NCI-H1930 (cell line): Measurements from ENCODE around the gene L3MBTL2.

Source experiments
- DNase-seq, 2 experiments: peaks; one replicate each; lab custom pipeline; 2025; lab: John Stamatoyannopoulos, UW

The L3MBTL2 gene

DNA sequence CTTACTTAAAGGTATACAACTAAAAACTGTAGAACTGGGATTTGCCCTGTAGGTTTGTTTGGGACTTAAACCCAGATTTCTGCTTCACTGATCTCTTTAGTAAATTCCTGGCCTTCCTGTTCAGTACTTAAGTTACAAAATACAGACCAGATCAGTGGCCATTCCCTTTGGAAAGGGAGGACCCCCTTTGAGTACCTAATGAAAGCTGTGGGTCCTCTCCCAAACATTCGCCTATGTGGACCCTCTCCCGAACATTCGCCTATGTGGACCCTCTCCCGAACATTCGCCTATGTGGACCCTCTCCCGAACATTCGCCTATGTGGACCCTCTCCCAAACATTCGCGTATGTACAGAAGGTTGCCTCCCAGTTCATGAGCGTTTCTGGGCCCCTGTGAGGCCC lies 10.3 kb downstream of the L3MBTL2 start:
- DNase-seq: no peak

DNA sequence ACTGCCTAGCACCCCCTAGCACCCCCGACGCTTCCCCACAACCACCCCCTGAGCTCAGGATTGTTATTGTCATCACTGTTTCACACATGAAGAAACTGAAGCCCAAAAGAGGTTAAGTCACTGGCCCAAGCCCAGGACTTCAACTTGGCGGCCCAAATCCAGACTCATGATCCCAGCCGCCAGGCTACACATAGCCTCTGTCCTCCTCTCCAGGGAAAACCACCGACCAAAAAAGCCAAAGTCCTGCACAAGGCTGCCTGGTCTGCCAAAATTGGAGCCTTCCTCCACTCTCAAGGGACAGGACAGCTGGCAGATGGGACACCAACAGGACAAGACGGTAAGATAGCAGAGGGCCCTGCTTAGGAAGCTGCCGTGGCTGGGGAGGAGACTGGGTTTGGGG lies 10.8 kb downstream of the L3MBTL2 start:
- no peak for DNase-seq

DNA sequence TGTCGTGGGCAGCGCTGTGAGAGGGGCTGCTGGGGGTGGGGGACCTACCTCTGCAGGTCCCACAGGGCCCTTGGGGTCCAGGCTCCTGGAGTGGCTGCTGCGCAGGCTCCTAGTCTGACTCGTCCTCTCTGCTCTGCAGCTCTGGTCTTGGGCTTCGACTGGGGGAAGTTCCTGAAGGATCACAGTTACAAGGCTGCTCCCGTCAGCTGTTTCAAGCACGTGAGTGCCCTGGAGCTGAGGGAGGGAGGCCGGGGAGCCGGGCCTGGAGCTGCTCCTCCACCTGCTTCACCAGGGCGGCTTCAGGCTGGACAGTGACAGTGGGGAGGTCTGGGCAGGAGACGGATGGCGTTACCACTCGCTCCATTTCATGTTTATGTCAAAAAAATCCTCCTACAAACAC lies 11.9 kb downstream of the L3MBTL2 start:
- DNase-seq: no peak

GRCh38 chr22:41217553-41218157 lies 12.5 kb downstream of the L3MBTL2 start:
- DNase-seq: no peak

DNA sequence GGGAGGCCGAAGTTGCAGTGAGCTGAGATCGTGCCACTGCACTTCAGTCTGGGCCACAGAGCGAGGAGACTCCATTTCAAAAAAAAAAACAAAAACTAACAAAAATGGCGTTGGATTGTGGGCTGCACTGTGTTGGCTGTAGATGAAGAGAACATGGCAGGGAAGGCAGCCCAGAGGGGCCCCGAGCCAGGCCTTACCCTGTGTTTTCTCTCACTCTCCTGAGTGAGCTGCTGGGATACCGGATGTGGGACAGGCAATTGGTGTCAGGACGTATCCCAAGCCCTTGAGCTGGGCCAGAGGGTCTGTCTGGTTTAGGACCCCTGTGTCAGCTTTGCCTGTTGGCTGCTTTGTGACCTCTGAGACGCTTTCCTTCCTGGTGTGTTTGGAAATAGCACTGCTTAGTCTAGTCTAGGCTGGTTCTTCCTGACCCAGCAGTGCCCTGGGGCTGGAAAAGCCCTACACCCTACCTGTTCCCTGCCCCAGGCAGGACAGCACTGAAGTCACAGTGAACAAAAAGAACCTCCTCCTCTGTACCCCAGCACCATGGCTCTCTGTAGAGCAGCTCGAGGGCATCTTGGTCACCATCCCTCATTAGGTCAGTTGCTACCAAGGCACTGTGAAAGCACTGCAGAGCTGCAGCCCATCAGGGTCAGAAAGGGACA lies 17.9 kb downstream of the L3MBTL2 start:
- DNase-seq: no peak

DNA sequence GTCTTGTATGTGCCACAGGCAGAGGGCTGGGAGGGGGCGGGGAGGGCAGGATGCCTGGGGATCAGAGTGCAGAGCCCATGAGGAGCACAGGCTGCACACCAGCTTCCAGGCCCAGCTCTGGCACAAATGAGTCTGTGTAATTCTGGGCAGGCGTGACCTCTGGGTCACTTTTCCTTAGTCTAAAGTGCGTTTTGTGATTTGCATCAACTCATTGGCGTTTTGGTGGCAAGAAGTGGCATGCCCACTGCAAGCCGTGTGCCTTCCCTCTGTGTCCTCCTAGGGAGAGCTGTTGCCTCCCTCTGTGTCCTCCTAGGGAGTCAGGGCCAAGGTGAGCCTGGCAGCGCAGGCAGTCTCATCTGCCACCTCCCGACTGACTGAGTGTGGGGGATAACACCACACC lies 18.4 kb downstream of the L3MBTL2 start:
- DNase-seq: no peak

DNA sequence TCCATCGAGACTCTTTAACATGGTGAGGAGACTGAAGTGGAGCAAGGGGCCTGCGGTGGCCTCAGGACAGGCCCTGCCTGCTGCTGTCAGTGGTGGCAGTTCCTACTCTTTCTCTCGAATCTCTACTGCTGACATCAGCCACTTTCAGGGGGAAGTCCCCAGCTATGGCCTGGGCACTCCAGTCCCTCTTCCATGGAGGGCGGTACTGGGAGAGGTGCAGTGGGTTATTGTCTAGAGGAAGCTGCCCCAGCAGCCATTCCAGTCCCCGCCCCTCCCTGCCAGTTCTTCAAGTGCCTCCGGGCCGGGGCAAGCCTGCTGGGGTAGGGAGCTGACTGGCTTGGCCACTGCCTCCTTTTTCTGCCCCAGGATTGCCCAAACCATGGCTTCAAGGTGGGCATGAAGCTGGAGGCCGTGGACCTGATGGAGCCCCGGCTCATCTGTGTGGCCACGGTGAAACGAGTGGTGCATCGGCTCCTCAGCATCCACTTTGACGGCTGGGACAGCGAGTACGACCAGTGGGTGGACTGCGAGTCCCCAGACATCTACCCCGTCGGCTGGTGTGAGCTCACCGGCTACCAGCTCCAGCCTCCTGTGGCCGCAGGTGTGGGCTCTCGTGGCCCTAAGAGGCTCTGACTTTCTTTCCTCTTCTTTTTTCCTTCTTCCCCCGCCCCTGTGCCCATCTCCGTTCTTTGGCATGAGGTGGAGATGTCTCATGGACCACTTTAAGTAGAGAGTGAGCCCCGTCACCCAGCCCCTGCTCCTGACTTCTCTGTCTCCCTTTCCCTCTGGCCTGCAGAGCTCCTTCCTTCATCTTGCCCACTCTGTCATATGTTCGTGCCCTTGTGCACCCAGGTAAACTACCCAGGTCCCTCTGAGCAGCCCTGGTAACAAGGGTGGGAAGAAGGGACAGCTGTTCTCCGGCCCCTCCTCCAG lies 21.9 kb downstream of the L3MBTL2 start:
- no peak for DNase-seq

DNA sequence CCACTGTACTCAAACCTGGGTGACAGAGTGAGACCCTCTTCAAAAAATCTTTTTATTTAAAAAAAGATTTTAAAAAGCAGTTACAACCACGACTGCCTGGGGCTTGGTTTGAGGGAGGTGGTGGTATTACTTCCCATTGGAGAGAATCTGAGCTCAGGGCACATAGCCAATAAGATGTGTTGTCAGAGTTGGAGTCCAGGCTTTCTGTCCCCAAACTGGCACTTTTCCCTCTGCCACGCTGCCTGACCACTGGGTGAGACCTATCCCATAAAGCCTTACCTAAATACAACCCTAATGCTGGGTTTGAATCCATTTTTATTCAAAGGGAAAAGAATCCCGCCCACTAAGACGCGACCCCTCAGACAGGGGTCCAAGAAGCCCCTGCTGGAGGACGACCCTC lies 24.1 kb downstream of the L3MBTL2 start:
- DNase-seq: no peak

GRCh38 chr22:41229730-41230400 lies 24.8 kb downstream of the L3MBTL2 start:
- no peak for DNase-seq

DNA sequence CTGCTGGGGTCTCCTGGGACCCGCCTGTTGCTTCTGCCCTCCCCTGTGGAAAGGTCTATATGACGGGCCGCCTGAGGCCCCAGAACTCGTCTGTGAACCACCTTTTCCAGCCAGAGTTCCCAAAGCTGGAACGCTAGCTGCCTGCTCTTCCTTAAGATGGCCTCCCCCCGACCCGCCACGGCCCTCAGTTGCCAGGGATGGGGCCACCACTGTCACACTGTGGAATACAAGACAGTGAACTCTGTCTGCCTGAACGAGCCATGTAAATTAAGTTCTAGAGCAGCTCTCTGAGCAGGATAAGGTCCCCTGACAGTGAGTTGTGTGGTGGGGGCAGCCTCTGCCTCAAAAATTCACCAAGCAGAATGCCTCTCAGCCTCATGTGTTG lies 25.3 kb downstream of the L3MBTL2 start:
- DNase-seq: no peak

- DNase-seq: no peak
Measured at GRCh38 chr22:41231369-41231768, 26.3 kb downstream of the L3MBTL2 start.

GRCh38 chr22:41234815-41235695 lies 29.9 kb downstream of the L3MBTL2 start:
- DNase-seq: no peak

DNA sequence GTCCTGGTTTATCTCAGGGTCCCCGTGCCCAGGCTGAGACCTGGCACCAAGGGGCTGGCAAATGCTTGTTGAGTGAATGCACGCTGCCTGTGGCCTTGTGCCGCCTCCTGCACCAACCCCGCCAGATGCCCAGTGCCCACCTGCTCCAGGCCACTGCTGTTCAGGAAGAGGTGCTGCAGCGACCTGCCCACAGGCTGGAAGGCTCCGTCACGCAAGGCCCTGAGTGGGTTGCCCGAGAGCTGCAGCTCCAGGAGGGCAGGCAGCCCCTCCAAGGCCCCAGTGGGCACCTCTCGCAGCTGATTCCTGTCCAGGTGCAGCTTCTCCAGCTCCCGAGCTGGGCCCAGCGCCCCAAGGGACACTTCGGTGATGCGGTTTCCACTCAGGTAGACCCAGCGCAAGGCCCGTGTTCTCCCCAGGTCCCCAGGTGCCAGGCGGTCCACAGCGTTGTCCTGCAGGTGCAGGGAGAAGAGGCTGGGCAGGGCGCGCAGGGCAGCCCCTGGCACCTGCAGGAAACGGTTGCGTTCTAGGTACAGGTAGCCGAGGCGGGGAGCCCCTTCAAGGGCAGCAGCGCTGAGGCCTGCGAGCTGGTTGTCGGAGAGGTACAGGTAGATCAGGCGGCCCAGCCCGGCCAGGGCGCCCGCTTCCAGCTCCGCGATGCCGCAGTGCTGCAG lies 32.1 kb downstream of the L3MBTL2 start:
- no peak for DNase-seq

- DNase-seq: peak; percentile 37 to 62
Measured at GRCh38 chr22:41237707-41238569, 32.8 kb downstream of the L3MBTL2 start.

- DNase-seq: no peak
Measured at GRCh38 chr22:41238570-41239442, 33.7 kb downstream of the L3MBTL2 start.

DNA sequence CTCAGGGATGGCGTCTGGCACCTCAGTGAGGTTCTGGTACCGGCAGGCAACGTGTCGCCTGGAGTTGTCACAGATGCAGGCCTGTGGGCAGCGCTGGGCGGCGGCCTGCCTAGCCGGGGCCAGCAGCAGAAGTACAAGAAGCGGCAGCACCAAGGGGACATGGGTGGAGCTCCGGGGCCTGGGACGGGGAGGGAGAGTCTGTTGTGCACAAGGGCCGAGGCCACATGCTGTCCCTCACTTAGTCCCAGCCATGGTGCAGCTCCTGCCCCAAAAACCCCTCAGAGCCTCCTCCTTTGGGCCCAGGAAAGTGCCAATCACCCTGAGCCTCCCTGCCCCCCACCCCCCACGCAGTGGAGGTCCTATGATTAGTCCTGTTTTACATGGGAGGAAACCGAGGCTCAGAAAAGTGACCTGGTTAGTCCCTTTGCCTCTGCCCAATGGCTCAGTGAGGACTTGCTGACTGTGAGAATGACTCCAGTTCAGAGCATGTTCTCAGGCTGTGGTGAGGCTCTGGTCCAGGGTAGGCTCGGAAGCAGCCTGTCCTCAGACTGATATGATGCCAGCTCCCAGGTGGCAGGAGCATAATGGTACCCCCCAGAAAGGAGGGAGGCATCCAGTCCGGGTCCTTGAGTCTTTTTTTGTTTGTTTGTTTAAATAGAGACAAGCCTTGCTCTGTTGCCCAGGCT lies 34.5 kb downstream of the L3MBTL2 start:
- no peak for DNase-seq

DNA sequence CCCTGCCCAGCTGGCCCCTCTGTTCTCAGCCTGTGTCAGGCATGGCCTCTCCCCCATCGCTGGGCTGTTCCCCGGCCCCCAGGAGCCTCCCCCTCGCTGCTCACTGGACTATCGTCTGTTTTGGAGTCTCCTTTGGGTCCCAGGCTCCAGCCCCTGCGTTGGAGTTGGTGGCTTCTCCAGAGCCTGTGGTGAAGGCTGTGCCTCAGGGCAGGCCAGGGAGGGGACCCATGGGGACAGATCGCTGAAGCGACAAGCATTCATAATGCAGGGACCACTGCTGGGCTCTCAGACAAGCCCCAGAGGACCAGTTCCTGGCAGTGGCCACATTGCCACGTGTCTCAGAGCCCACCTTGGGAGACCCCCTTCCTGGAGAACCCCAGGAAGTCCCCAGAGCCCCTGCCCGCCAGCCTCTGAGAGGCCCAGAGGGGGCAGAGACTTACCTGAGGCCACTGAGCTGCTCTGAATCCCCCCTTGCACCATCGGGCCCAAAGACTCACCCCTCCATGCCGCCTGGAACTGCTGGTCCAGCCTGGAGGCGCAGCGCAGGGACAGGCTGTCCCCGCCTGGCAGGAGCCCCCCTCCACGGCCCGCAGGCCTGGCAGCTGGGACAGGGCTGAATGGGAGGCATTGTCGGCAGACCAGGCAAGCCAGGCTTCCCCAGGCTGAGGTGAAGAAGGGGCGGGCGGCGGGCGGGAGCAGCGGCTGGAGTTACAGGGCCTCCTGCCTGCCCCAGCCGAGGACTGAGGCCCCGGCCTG lies 35.4 kb downstream of the L3MBTL2 start, which contains the start of gene CHADL:
Gene CHADL (minus strand): TSS at position 555 of the 756 bp plus-strand sequence. CDS start 50 bp downstream, at position 505.
- no peak for DNase-seq
